Activated CD4-positive, alpha-beta memory T cell treated with anti-CD3 and anti-CD28 coated beads for 36 hours (primary cell): Measurements from ENCODE around the gene ASB18. TPM values are rescaled to one million over a fixed set of nuclear protein-coding genes. Genes with fewer than 3 reads are reported as not detected.

ENCODE experiments used
- CTCF ChIA-PET: fragments of 350-600 bp; sonication (Branson Sonifier 250); formaldehyde crosslinking; loops from one replicate; lab custom pipeline; 2021; ENCODE audit warnings: antibody characterized with exemption, inconsistent platforms; lab: Charles Lee
- POLR2A ChIA-PET: fragments of 350-600 bp; sonication (Branson Sonifier 250); formaldehyde crosslinking; loops from one replicate; lab custom pipeline; 2021; ENCODE audit warnings: antibody characterized with exemption; lab: Charles Lee
- DNase-seq: peaks from one replicate; pipeline ENCODE4 v3.0.0-alpha.2; 2020
- H3K27ac Mint-ChIP-seq: one replicate; pipeline ENCODE4 v1.8.0; 2021; ENCODE audit warnings: mixed read lengths
- H3K27me3 Mint-ChIP-seq: one replicate; pipeline ENCODE4 v1.8.0; 2021; ENCODE audit warnings: mixed read lengths
- H3K36me3 Mint-ChIP-seq: one replicate; pipeline ENCODE4 v1.8.0; 2021; ENCODE audit warnings: mixed read lengths
- H3K4me1 Mint-ChIP-seq: one replicate; pipeline ENCODE4 v1.8.0; 2021; ENCODE audit warnings: low read depth, mixed read lengths
- H3K4me3 Mint-ChIP-seq: one replicate; pipeline ENCODE4 v1.8.0; 2021; ENCODE audit warnings: mild to moderate bottlenecking, mixed read lengths
- H3K9me3 Mint-ChIP-seq: one replicate; pipeline ENCODE4 v1.8.0; 2021; ENCODE audit warnings: mixed read lengths
- intact Hi-C: fragments of 100-400 bp; cut with micrococcal nuclease; formaldehyde crosslinking; loops from one replicate; pipeline ENCODE4 v1.15.1; 2023
- total RNA-seq, 2 experiments: library from RNA; stranded (reverse); gene quantifications; one replicate each; pipeline ENCODE4 v1.2.3, GENCODE V29; 2021

ASB18 gene
- total RNA-seq, 2 experiments from 2014 or later, result not detected

DNA sequence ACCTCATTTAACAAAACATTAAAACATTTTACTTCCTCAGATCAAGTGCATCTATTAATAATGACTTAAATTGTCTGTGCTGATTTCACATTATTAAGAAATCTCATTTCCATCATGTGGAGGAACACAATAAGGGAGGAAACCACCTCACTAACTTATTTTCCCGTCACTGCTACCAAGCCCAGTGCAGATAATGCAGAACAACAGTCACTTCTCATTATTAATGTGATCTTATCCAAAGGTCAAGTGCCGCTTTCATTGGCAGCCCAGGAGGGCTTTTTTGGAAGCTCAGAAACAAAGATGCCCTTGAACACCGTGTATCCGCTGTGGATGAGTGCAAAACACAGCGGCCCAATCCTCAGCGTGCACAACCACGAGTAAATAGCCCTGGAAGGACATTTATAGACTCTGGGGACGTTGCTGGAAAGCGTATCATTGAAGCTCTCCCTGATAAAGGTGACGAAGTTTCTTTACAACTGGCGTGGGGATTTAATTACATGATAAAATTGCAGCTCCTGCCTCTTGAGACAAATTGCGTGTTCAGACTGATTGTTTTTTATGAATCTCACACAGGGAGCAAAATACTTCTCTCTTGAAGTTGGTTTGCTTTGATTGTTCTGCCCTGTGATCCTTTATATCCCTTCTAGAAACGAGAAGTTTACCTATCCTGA, 13.2 kb downstream of the ASB18 start:
- POLR2A ChIA-PET, result no interaction called here
- H3K27ac Mint-ChIP-seq, result no peak overlapping the region
- no peaks in the 10 kb centered on the region for H3K4me1 Mint-ChIP-seq
- DNase-seq, result no peak
- peaks cover 15% of the 10 kb centered on the region for H3K27me3 Mint-ChIP-seq
- H3K4me3 Mint-ChIP-seq, result no peak overlapping the region
- no peaks in the 10 kb centered on the region for H3K9me3 Mint-ChIP-seq
- intact Hi-C loops, result no loop called here
- no peaks in the 10 kb centered on the region for H3K36me3 Mint-ChIP-seq
- CTCF ChIA-PET, result no interaction called here

DNA sequence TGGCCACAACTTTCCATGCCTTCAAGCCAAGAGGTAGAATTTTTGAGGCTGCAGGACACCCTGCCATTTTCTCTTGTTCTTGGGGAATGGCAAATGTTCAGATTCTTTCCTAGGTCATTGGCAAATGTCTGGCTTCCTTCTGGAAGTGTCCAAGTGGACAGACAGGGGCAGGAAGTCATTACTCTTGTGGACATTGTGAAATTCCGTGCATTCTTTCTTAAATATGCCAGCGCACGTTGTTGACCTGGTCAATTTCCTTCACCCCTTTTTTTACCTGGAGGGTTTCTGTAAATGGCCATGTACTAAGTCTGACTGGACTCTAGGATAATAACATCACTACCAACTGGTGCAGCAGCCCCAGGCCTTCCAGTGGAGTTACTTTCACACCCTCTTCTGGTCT, 13.9 kb downstream of the ASB18 start:
- intact Hi-C loops, result no loop called here
- Mint-ChIP-seq H3K27me3 (peaks cover 15% of the 10 kb centered on the region), H3K9me3 (no peaks in the 10 kb centered on the region), H3K27ac (no peak overlapping the region), H3K36me3 (no peaks in the 10 kb centered on the region), H3K4me3 (no peak overlapping the region), H3K4me1 (no peaks in the 10 kb centered on the region)
- CTCF ChIA-PET, result no interaction called here
- no peak for DNase-seq
- POLR2A ChIA-PET, result no interaction called here

DNA sequence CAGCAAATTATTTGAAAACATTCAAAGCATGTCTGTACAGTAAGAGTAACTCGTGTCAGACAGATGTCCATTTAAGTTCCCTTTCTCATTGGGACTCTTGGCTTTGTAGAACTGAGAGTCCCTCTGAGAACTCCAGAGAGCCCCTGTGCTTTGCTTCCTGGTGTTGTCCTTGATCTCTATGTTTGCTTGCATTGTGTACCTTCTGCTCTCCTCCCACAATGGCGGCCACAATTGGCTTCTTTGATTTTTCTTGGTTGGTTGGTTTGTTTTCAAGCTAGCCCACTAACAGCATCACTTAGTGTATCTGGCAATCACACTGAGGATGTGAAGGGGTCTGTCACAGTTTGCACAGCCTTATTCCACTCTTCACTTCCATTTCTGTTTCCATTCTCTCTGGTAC, 15.1 kb downstream of the ASB18 start:
- ChIA-PET POLR2A (no interaction called here), CTCF (no interaction called here)
- Mint-ChIP-seq H3K9me3 (no peaks in the 10 kb centered on the region), H3K27me3 (peaks cover 15% of the 10 kb centered on the region), H3K4me3 (no peak overlapping the region), H3K36me3 (no peaks in the 10 kb centered on the region), H3K4me1 (no peaks in the 10 kb centered on the region), H3K27ac (no peak overlapping the region)
- no peak for DNase-seq
- intact Hi-C loops, result no loop called here

DNA sequence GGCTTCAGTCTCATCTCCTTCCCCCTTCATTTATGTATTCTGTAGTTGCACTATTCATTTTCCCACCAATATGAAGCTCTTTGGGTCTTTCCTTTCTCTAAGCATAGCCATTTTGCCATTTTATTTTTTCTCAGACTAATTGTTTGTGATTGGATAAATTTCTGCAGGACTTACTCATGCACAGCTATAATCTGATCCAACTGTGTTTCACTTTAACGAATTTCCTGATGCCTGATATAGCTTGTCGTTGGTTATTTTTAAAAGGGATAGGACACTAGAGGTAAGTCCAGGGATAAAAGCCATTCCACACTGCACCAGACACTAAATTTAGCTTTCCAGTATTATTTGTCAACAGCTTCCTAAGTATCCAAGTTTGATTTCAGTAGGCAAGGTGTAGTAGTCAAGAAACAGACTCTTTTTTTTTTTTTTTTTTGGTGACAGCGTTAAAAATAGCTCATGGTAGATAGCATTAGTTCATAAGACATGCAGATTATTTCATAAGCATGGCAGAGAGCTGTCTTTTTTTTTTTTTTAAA, 17.4 kb downstream of the ASB18 start:
- no peaks in the 10 kb centered on the region for H3K4me1 Mint-ChIP-seq
- no peaks in the 10 kb centered on the region for H3K9me3 Mint-ChIP-seq
- CTCF ChIA-PET, result interaction anchor here (0.6 kb wide), 1 partner anchor 481 kb away, joined by 3 read pairs; no protein-coding TSS in a partner anchor
- POLR2A ChIA-PET, result no interaction called here
- intact Hi-C loops, result no loop called here
- no peak overlapping the region for H3K27ac Mint-ChIP-seq
- no peak for DNase-seq
- H3K4me3 Mint-ChIP-seq, result no peak overlapping the region
- H3K36me3 Mint-ChIP-seq, result no peaks in the 10 kb centered on the region
- H3K27me3 Mint-ChIP-seq, result peaks cover 15% of the 10 kb centered on the region

DNA sequence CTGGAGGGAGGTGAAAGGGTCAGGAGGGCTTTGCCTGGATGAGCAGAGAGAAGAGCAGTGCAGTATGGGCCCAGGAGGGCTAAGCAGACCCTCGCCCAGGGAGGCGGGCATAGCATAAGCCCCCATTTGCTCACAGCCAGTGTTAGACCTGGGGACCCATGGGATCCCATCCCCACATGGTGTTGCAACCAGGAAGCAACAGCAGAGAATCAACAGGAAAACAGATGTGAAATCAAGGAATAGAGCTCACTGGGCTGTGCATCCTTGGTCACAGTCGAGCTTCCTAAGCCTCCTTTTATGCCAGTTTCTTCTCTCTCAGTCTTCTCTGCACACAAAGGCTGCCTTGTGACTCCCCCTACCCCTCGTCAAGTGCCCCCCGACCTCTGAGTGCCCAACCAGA, 19.9 kb downstream of the ASB18 start:
- Mint-ChIP-seq H3K27ac (no peak overlapping the region), H3K36me3 (no peaks in the 10 kb centered on the region), H3K4me3 (no peak overlapping the region), H3K9me3 (no peaks in the 10 kb centered on the region), H3K27me3 (peaks cover 14% of the 10 kb centered on the region), H3K4me1 (no peaks in the 10 kb centered on the region)
- intact Hi-C loops, result no loop called here
- POLR2A ChIA-PET, result no interaction called here
- DNase-seq, result no peak
- CTCF ChIA-PET, result no interaction called here

DNA sequence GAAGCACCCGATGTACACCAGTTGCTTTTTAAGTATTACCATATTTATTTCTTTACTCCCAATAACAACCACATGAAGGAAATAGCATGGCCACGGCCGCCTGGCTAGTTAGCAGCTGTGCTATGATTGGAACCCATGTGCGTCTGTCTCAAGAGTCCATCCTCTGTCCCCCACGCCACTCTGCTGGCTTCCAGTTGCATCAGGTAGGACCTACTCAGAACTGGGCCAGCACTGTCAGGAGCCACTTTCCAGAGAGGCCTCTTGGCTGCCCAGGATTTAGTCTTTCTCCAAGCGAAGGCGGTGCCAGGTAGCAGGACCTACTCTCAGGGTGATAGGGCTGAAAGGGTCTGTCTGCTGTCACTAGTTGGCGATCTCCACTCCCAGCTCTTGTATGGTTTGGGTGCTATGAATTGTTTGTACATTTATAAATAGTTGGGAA, 22.1 kb downstream of the ASB18 start:
- H3K27ac Mint-ChIP-seq, result no peak overlapping the region
- POLR2A ChIA-PET, result no interaction called here
- intact Hi-C loops, result no loop called here

DNA sequence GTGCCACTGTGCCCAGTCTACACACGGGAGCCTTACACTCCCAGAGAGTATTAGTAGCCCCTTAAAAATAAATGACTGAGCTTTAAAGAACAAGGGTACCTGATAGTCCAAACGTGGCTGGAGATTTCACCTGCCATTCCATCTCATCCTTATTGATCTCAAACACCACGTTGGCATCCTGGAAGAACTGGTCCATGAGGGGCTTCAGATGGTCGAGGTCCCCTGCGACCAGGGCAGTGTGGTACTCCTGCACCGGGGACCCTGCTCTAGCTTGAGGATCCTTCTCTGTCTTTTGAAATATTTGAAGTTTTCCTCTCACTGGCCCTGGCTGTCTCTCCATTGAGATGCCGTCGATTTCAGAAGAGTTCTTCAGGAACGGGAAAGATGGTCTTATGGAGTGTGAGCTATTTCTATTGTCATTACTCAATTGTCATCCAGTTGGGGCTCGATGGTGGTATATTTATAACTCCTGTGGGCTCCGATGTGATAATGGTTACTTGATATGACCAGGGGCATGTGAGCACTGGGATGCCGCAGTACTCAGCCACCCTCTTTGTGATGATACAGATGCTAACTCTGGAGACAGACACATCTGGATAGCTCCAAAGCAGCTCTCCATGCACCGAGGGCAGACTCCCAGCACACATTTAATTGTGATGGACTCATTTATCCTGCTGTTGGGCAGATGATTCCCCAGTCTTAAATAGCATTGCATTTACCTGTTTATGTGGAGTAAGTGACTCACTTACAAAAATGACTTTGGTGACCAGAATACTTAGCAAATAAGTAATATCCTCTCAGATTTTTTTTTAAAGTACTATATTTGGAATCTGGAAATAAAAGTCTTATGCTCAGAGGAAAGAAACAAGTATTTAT, 22.8 kb downstream of the ASB18 start:
- H3K36me3 Mint-ChIP-seq, result no peaks in the 10 kb centered on the region
- POLR2A ChIA-PET, result no interaction called here
- H3K27ac Mint-ChIP-seq, result no peak overlapping the region
- no peak for DNase-seq
- H3K4me1 Mint-ChIP-seq, result no peaks in the 10 kb centered on the region
- CTCF ChIA-PET, result no interaction called here
- H3K9me3 Mint-ChIP-seq, result no peaks in the 10 kb centered on the region
- H3K4me3 Mint-ChIP-seq, result no peak overlapping the region
- intact Hi-C loops, result no loop called here
- H3K27me3 Mint-ChIP-seq, result peaks cover 23% of the 10 kb centered on the region

More for the DNA sequence above, 22.1 kb downstream of the ASB18 start:
- H3K4me3 Mint-ChIP-seq, result no peak overlapping the region
- H3K9me3 Mint-ChIP-seq, result no peaks in the 10 kb centered on the region
- CTCF ChIA-PET, result interaction anchor here (1.1 kb wide), 1 partner anchor 463 kb away, joined by 3 read pairs; no protein-coding TSS in a partner anchor
- no peaks in the 10 kb centered on the region for H3K4me1 Mint-ChIP-seq
- H3K27me3 Mint-ChIP-seq, result peaks cover 20% of the 10 kb centered on the region
- no peaks in the 10 kb centered on the region for H3K36me3 Mint-ChIP-seq
- no peak for DNase-seq

DNA sequence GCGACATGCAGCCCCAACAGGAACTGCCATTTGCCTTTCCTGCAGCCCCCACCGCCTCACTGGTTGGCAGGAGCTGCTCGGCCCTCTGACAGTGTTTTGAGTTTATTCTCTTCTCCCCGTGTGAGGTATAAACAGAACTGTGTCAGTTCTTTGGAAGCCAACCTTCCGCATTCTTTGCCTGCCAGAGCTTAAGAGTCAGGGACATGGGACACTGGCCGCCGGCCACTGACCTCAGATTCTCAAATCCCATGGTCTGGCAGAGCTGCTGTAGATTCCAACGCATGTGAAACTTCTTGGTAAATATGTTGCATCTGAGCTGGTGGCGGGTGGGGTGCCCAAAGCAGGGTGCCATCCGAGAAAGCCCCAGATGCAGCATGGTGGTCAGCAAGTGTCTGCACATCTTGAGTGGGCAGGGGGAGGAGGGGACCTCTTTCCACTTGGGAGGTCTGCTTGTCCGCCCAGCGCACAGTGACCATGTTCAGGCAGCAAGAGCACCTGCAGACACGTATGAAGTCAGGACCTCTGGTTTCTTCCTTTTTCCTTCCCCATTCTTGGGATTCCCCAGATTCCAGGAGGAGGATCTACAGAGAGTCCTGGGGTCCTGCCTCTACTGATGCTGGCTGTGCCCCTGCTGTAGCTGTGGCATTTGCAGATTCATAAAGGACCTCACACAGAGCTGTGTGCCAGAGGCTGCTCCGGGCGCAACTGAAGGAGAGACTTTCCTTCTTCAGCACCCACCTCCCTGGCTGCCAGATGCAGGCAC, 23.8 kb downstream of the ASB18 start:
- no peaks in the 10 kb centered on the region for H3K4me1 Mint-ChIP-seq
- DNase-seq, result no peak
- POLR2A ChIA-PET, result no interaction called here
- CTCF ChIA-PET, result no interaction called here
- H3K4me3 Mint-ChIP-seq, result no peak overlapping the region
- intact Hi-C loops, result no loop called here
- no peak overlapping the region for H3K27ac Mint-ChIP-seq
- H3K27me3 Mint-ChIP-seq, result peaks cover 32% of the 10 kb centered on the region
- no peaks in the 10 kb centered on the region for H3K36me3 Mint-ChIP-seq
- no peaks in the 10 kb centered on the region for H3K9me3 Mint-ChIP-seq

DNA sequence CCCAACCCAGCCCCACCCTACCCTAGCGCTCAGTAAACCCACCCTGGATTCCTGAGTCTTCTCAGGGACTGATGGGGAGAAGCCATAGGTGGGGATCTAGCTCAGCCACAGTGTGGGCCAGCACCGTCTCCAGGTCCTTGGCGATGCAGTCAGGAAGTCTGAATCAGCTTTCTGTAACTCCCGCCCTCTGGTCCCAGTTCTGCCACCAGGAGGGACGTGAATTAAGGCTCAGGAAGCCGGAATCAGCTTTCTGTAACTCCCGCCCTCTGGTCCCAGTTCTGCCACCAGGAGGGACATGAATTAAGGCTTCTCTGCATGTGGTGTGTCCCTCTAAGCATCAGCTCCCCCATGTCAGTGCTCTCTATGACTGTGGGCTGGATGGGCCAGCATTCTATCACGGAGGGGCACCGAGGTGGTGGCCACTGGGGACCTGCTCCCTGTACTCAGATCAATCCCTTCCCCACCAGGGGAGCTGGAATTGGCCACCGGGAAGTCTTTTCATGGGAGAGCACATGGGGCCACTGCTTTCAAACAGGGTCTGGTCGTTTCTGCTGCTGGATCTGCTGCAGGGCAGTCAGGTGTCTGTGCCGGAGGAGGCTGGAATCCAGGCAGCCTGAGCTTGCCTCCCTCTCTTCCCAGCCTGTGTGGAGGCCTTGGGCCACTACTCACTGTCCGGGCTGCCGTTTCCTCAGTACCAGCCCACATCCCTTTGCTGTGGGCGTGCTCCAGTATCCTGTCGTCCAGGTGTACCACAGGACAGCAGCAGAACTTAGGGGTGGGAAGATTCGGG, 24.7 kb downstream of the ASB18 start:
- intact Hi-C loops, result no loop called here
- Mint-ChIP-seq H3K27ac (no peak overlapping the region), H3K27me3 (peaks cover 35% of the 10 kb centered on the region), H3K36me3 (no peaks in the 10 kb centered on the region), H3K4me3 (no peak overlapping the region), H3K4me1 (no peaks in the 10 kb centered on the region), H3K9me3 (no peaks in the 10 kb centered on the region)
- ChIA-PET CTCF (no interaction called here), POLR2A (no interaction called here)
- no peak for DNase-seq

DNA sequence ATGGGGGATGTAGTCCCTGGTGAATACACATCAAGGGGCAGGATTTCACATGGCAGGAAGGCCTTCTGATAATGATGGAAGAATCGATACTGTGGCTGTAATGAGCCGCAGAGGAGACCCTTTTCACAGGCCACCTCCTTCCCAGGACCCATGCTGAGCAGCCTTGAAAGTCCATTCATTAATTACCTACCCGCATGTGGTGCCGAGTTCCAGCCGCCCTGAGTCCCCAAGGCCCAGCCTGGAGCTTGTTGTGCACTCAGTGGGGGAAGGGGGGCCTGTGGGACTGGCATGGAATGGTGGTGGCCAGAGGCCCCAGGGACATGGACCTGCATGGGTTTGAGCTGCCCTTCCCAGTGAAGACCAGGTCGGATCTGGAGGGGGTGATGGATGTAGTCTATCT, 25.5 kb downstream of the ASB18 start:
- no peak for DNase-seq
- POLR2A ChIA-PET, result no interaction called here
- H3K36me3 Mint-ChIP-seq, result no peaks in the 10 kb centered on the region
- intact Hi-C loops, result no loop called here
- H3K27me3 Mint-ChIP-seq, result peaks cover 40% of the 10 kb centered on the region
- no peaks in the 10 kb centered on the region for H3K4me1 Mint-ChIP-seq
- no peak overlapping the region for H3K27ac Mint-ChIP-seq
- H3K4me3 Mint-ChIP-seq, result no peak overlapping the region
- no peaks in the 10 kb centered on the region for H3K9me3 Mint-ChIP-seq
- CTCF ChIA-PET, result no interaction called here

DNA sequence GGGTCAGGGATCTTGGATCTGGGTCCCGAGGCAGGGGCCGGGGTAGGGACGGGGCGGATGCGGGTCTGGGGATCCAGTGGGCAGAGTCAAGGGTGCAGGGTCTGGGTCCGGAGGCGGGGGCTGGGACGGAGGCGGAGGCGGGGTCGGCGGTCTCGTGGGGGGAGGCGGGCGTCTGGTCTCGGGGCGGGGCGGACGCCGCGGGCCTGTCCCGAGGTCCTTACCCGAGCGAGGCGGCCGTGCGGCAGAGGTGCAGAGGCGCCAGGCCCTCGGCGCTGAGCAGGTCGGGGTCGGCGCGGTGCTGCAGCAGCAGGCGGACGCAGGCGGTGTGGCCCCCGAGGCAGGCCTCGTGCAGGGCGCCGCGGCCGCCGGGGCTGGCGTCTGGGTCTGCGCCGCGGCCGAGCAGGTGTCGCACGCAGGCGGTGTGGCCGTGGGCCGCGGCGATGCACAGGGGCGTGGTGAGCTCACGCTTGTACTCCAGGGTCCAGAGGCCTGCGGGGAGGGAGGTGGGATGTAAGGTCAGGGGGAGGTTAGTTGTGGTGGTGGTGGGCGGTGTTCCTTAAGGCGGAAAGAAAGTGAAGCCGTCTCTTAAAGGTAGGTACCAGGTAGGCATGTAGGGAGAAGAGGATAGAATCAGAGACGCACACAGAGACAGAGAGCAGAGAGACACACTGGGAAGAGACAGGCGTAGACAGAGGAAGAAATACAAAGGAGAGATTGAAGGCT, 26.6 kb downstream of the ASB18 start:
- intact Hi-C loops, result no loop called here
- H3K4me3 Mint-ChIP-seq, result no peak overlapping the region
- no peak for DNase-seq
- H3K36me3 Mint-ChIP-seq, result no peaks in the 10 kb centered on the region
- H3K27me3 Mint-ChIP-seq, result peaks cover 38% of the 10 kb centered on the region
- CTCF ChIA-PET, result no interaction called here
- no peaks in the 10 kb centered on the region for H3K4me1 Mint-ChIP-seq
- H3K27ac Mint-ChIP-seq, result no peak overlapping the region
- POLR2A ChIA-PET, result no interaction called here
- H3K9me3 Mint-ChIP-seq, result peaks cover 5% of the 10 kb centered on the region
